SK-N-MC (cell line): ENCODE measurements around the gene BCL2L1.

Experiments used
- EZH2 ChIP-seq: fragments of 200-600 bp; sonication (generic); IDR thresholded peaks from one replicate; pipeline ENCODE4 v1.6.1; 2017; ENCODE audit warnings: antibody characterized with exemption
- FOXP2 ChIP-seq: optimal IDR thresholded peaks from 2 replicates; pipeline ENCODE3; 2011; ENCODE audit warnings: mild to moderate bottlenecking, moderate library complexity; ENCODE audit not compliant: insufficient read depth; ENCODE audit errors: extremely low read length, control extremely low read depth
- POLR2AphosphoS5 ChIP-seq: IDR thresholded peaks from 2 replicates; pipeline ENCODE4 v1.6.1; 2012; ENCODE audit warnings: mild to moderate bottlenecking, low read depth, low read length, borderline replicate concordance

DNA sequence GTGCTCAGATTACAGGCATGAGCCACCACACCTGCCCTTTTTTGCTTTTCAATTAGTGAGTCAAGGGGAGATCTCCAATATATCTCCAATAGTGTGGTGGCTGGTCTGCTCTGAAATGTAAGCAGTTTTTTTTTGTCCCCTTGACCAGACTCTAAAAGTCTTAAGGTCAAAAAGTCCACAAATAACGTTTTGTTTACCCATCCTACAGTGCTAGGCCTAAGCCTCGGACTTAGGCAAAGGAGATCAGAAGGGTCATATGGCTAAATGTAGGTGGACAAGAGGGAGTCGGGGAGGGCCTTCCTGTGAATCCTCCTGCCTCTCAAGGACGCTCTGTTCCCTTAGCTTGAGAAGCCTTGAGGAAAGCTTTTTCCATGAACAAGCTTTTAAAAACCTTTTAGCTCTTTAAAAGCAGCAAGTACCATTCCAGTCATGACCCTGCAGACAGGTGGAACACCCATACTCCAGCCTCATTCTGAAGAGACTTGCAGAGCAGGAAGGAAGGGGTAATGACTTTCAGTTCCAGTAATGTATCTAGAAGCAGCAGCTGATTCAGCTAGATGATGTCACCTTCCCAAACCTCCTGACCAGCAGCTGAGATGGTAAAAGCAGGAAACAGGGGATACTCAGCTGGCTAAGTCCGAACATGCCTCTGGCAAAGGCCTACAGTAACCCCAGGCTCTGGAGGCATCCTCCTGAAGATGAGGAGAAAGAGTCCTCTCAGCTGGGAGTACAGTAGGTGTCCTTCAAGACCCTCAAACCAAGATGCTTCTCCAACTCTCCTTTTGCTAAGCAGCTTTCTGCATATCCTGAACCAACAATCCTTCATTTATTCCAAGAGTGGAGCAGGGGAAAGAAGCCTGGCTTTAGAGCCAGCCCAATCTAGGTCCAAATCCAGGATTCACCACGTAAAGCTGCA lies 23.6 kb downstream of the BCL2L1 start:
- TF ChIP-seq EZH2: no peak
- TF ChIP-seq POLR2AphosphoS5: no peak
- no peak for TF ChIP-seq FOXP2
